GM21576 (cell line): ENCODE results near the gene PDPN.
"Not testable (repeated sequence)": the region's sequence is repeated elsewhere in the genome, so short reads cannot be mapped to it uniquely, and the experiment has no call there.

ENCODE experiments used
- ATAC-seq: cut with Tn5 transposase; IDR thresholded peaks from one replicate; pipeline ENCODE4 v1.9.1; 2021; ENCODE audit warnings: mild to moderate bottlenecking, moderate library complexity; ENCODE audit not compliant: unreplicated experiment

PDPN gene, protein sequence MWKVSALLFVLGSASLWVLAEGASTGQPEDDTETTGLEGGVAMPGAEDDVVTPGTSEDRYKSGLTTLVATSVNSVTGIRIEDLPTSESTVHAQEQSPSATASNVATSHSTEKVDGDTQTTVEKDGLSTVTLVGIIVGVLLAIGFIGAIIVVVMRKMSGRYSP

DNA sequence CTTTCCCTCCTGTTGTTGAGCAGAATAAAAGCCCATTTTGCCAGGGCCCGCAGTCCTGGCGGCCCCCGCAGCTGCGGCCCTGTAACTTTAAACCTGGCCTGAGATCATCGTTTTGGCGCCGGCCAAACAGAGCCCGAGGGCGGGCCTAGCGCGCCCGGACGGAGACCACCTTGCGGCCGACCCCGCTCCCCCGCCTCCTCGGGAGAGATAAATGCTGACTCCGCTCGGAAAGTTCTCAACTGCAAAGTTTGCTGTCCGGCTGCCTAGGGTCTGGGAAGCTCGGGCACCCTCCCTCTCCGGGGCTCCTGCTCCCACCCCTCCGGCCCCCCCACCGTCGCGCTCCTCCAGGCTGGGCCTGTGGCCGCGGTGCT lies at the start of gene PDPN:
TSS of gene PDPN (plus strand) at position 238 of the 371 bp plus-strand sequence. CDS start 202 bp downstream, outside the sequence.
- ATAC-seq: no peak

DNA sequence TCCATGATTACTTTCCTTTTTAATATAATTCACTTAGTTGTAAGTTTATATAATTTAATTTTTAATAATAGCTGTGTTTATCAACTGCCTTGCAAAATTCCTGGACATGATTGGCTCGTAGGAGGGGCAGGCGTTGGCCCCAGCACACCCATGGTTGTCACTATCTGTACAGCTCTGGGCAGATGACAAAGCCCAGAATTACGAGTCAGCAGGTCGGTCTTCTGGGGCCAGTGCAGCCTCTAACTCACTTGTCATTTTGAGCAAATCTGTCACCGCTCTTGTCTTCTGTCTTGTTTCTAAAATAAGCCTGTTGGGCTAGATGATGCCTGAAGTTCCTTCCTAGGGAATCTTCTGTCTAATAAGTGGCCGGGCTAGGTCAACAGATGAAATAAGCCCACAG lies 48.4 kb upstream of the PDPN start:
- no peak for ATAC-seq

DNA sequence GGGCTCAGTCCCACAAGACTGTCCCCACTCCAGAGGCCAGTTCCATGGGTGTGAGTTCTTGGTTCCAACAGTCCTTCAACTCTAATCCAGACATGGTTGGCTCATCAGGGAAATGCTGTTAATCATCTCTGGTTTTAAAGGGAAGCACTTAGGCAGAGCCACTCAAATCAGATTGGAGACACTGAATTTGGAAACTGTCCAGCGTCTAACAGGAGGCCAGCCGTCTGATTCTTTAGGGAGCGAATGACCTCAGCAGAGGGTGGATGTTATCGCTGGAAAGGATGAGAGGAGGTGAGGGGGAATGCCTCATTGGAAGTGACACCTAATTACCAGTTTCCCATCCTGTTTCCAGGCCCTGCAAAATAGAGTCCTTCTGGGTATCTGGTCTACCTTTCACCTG lies 47.1 kb upstream of the PDPN start:
- no peak for ATAC-seq

DNA sequence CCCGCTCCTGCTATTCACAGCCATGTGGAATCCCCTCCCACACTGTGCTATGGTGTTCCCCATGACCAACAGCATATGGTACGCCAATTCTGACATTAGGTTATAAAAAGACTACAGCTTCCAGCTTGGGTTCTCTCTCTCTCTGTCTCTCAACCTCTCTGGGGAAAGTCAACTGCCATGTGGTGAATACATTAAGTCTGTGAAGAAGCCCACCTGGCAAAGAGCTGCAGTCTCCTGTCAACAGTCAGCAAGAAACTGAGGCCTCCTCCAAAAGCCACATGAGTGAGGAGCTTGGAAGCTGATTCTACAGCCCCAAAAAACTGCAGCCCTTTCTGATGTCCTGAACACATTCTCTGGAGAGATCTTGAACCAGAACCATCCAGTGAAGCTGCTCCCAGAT lies 44.8 kb upstream of the PDPN start:
- ATAC-seq: no peak

DNA sequence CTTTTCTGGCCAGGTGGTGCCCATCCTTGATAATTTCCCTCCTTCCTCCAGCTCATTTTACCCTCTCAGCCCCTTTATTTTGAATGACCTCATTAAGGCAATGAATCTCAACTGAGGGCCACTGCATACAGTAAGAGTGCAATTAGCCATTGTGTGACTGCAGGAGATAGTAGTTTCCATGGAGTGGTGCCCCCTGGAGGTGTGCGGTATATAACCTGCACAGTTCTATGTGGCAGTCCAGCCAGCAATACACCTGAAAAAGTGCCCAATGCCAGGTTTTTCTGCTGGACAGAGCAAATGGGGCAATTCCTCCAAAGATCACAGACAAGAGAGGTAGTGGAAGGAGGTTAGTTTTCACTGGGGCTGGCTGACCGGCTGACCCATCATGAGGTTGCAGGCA lies 43.9 kb upstream of the PDPN start:
- no peak for ATAC-seq

DNA sequence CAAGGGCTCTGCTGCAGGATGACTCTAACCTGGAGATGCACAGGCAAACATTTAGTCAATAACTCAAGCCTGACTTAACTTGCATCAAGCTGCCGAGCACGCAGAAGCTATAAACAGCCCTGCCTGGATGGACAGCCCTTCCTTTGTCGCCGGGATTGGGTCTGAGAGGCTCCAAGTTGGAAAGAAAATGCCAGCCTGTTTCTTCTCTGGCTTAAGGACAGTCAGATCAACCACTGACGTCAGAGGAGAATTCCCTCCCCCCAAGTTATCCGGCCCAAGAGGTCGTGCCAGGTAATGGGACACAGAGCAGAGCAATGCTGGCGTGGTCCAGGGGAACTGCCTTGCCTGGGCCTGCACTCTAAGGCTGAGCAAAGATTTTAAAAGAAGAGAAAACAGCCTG lies 42.8 kb upstream of the PDPN start:
- no peak for ATAC-seq

DNA sequence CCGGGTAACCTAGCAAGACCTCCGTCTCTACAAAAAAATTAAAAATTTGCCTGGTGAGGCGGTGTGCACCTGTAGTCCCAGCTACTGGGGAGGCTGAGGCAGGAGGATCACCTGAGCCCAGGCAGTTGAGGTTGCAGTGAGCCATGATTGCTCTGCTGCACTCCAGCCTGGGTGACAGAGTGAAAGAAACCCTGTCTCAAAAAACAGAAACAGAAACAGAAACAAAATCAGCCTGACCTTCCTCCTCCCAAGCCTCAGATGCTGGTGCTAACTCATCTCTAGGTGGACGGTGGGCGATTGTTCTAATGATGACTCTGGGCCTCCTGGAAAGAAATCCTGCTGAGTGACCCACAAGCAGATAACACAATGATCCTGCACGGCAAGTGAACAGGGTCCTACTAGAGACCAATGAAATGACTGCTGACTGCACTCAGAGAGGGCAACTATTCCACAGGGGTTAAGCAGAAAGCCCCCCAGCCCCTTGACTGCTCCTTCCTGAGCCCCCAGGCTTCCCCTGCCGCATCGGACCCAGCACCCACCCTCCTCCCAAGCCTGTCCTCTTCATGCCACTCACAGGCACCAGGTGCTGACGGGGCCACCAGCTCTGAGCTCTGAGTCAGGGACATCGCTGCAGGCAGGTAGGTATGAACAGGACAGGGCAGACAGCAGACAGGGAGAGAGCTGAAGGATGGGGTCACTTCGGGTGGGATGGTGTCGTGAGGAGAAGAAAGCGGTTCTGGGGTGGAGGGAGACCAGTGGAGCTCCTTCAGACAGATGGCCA lies 42.0 kb upstream of the PDPN start:
- no peak for ATAC-seq

DNA sequence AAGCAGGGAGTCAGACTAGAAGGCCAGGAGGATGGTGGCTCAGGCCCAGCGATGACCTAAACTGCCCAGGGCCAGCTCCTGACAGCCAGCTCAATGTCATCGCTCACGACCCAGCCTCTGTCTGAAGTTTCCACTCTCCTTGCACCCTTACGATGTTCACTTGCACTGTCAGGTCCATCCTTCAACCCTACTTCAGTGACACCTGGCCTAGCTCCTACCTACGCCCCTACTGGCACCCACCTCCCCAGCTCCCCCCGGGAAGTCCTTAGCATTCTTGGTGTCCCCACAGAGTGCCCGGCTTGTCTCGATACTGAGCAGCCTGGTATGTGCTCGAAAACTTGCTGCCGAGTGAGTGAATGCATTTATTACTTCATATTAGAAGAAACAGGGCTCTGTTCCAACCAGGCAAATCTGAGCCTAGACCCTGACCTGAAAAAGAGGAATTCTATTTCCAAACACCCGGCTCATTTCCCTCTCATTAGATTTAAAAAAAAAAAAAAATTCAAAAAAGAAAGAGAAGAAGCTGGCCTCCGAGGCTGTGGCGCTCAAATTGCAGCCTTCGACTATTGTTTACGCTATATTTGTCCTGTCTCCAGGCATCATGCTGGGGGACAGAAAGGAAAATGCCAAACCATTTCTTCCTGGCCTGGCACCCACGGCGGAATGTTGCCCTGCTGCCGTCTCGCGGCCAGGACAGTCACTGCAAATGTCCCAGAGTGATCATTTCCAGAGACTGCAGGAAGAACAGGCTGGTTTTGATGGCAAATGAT lies 40.0 kb upstream of the PDPN start:
- no peak for ATAC-seq

DNA sequence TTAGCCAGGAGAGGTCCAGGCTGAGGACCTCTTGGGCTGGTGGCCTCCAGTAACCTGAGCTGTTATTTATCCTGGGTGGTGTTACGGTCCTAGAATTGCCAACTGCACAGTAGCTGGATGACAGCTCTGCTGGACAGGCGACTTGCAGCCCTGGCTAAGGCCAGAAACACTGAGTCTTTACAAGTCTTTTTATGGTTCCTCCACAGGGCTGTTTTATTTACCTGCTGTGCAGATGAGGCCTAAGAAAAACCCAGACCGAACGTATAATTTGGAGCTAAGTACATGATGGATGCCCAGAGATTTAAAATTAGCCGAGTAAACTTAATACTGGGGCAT lies 39.4 kb upstream of the PDPN start:
- ATAC-seq: no peak

DNA sequence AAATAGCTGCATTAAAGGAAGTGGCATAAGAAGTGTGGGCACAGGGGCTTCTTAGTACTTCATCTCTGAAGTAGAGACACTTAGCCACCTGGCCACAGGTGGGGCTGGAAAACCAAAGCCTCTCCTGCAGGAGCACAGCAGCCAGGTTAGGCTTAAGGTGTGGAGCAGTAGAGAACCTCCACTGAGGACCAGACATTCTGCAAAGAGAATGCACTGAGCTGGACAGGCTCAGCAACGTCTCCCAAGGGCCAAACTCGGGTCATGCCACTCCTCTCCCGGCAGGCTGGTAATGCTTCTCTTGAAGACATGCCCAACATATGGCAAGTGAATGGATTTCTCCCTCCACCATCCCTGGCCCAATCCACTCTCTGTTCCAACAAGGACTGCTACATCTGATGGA lies 36.8 kb upstream of the PDPN start:
- ATAC-seq: no peak

DNA sequence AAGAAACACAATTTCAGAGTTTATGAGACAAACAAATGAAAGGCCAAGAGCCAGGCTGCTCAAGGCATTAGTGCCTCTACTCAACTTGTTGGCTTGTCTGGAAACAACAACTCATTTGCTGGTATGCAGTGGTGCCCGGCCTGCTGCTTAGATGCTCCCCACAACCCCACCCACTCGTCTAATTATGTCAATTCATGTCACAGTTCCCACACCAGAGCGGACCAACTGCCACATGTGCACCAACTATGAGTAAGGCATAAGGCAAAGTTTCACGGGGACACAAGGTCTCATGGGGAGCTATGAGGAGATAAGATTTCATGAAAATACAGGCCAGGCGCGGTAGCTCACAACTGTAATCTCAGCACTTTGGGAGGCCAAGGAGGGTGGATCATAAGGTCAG lies 35.4 kb upstream of the PDPN start:
- ATAC-seq: no peak

DNA sequence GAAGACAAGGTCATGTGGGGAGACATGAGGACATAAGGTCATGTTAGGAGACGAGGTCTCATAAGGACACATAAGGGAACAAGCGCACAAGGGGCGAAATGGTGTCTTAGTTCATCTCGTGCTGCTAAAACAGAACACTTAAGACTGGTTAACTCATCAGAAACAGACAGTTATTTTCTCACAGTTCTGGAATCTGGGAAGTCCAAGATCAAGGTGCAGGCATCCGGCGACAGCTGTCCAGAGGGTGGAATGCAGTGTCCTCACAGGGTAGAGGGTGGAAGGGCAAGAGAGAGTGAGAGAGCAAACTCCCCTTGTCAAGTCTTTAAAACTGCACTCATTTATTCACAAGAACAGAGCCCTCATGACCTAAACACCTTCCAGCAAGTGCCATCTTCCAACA lies 34.6 kb upstream of the PDPN start:
- no peak for ATAC-seq

DNA sequence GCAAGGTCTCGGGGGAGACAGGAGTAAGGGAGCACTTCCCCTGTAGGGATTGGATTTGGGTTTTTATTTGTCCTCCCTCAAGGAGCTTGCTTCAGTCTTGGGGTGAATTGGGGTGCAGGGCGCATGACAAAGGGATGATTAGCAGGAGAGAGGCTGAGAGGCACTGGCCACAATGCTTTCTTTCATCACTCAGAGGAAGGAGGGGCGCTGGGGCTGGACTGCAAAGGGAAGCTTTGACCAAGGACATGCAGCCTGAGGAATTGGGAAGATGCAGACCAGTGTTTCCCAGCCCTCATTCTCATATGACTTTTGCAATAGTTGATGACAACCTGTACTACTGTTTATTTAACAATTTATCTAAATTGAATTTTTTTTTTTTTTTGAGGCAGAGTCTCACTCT lies 34.1 kb upstream of the PDPN start:
- no peak for ATAC-seq

DNA sequence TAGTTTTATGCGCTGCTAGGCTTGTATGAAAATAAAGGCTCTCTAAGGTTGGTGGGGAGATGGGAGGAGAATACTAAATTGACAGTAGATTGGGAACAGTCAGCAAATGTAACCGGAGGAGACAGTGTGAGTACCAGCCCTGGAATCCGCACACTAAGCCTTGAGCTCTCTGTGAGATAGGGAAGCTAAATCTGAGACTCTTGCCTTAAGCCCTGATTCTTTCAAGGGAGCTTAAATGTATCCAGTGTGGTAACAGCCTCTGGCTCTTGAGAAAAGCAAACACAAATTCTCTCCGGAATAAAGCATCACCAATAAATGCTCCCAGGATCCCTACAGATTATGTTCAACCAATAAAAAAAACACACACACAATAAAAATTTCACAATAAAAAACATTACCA lies 33.0 kb upstream of the PDPN start:
- no peak for ATAC-seq

DNA sequence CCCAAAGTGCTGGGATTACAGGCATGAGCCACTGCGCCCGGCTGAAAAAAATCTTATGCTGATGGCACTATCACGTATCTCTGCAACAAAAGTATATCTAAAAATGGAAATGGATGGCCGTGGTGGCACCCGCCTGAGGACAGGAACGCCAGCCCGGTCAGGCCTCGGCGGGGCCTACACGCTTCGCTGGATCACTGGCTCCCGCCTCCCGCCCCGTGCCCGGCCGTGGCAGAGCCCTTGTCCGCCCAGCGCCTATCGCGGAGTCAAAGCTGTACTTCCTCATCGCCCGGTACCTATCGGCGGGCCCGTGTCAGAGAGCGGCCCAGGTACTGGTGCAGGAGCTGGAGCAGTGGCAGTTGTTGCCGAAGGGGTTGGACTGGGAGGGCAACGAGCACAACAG lies 28.8 kb upstream of the PDPN start:
- ATAC-seq: no peak

DNA sequence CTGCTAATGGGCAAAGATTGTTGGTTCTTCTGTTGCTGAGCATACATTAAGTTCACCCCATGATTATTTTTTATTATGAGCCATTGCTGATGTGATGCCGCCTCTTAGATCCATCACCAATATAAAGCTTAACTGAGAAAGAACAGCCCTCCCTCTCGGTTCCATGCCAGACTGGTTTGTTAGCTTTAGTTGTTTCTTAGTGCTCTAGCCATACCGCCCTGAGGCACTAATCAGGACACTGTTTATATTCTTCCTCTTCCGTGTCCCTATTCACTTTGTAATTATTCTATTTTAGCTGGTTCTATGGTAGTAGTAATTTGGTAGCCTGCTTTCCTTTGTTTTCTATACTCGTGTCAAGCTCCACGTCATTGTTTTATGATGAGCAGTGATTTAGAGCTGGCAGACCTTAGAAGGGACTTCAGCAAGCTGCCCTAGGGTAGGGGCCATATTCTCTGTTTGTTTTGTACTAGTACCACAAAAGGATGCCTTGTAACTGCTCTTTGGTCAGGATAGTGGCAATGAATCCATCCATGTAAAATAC lies 27.3 kb upstream of the PDPN start:
- no peak for ATAC-seq

DNA sequence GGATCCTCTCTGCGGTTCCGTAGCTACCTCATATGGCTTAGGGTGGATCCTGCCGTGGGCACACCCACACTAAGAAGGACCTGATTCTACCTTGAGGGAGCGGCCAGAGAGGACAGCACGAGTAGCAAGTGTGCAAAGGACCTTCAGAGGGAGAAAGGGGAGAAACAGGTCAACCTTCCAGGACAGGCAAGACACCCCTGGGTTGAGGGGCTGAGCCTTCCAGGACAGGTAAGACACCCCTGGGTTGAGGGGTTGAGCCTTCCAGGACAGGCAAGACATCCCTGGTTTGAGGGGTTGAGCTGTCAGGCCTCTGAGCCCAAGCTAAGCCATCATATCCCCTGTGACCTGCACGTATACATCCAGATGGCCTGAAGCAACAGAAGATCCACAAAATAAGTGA lies 23.1 kb upstream of the PDPN start:
- ATAC-seq: no peak

DNA sequence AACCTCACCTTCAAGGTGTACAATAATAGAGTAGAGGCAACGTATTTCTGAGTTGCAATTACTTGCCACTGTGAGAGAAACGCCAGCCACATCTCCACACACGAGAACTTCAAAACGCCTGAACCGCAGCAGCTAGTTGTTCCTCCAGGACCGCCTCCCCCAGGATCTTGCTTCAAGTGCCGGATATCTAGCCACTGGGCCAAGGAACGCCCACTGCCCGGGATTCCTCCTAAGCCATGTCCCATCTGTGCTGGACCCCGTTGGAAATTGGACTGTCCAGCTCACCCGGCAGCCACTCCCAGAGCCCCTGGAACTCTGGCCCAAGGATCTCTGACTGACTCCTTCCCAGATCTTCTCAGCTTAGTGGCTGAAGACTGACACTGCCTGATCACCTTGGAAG lies 20.7 kb upstream of the PDPN start:
- ATAC-seq: not testable (repeated sequence)

DNA sequence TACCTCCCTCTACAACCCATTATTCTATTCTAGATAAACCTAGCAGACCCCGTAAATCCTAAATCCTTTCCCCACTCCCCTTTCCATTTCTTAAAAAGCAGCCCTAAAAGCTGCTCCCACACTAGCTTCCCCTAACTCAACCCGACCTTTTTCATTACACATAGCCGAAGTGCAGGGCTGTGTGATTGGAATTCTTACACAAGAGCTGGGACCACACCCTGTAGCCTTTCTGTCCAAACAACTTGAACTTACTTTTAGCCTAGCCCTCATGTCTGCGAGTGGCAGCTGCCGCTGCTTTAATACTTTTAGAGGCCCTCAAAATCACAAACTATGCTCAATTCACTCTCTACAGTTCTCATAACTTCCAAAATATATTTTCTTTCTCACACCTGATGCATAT lies 19.6 kb upstream of the PDPN start:
- no peak for ATAC-seq

DNA sequence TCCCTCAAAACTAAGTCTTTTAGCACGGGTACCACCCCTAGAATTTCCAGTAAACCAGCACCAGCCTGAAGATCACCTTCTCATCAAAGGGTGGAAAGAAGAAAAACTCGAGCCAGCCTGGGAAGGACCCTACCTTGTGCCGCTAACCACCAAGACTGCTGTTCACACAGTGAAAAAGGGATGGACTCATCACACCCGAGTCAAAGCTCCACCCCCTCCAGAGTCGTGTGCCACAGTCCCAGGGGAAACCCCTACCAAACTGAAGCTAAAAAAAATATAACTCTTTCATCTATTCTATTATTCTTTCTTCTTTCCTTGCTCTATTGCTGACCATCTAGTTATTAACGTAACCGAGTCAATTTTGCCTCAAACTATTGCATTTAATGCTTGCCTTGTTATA lies 13.2 kb upstream of the PDPN start:
- not testable (repeated sequence) for ATAC-seq

DNA sequence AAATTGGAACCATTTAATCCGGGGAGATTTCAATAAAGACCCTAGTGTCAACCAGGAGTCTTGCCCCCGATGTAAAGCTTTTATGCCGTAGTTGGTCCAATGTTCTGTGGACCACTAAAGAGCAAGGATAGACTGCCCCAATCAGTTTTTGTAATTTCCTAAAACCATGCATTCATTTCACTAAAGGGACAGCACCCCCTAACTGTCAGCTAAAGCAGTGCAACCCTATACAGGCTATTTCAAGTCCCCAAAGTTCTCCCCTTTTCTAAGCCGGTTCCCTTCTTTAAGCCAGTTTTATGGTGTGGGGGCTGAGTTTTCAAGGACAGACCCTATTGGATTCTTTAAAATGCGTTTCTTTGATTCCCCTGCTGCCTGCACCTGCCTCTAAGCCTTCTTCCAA lies 12.7 kb upstream of the PDPN start:
- ATAC-seq: no peak

DNA sequence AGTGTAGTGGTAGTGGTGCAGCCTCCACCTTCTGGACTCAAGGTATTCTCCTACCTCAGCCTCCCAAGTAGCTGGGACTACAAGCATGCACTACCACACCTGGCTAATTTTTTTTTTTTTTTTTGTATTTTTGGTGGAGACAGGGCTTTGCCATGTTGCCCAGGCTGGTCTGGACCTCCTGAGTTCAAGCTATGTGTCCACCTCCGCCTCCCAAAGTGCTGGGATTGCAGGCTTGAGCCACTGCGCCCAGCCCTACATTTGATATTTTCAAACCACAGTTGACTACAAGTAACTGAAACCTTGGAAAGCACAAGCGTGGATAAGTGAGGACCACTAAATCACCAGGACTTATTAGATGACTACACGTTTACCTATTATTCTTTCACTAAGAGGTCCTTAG lies 10.0 kb upstream of the PDPN start:
- no peak for ATAC-seq
